ENCODE data around the gene CAPG.
"Not testable (repeated sequence)": the region's sequence is repeated elsewhere in the genome, so short reads cannot be mapped to it uniquely, and the experiment has no call there.

Gene CAPG

GRCh38 chr2:85409845-85410583, at the start of gene CAPG:
Gene CAPG (minus strand): TSS chr2:85410366. CDS start chr2:85402145, 8,221 bp downstream.
- DNase-seq: peak; percentile 75

DNA sequence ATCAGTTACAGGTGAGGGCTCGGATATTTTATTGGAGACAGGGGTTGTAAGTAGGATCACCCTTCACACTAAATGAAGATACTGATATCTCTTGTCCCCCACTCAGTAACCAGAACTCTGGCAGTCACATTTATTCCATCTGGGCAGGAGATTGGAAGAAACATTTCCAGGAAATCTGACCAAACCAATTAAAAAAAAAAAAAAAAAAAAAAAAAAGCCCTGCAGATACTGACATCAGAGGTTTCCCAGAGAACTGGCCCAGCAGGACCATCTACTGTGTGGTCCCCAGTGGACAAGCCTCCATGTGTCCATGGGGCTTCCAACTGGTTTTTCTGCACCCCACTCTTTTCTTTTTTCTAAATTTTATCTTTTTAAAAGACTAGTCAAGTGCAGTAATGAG, 49.6 kb upstream of the CAPG start:
- no peak for DNase-seq

GRCh38 chr2:85458601-85459563, 48.7 kb upstream of the CAPG start:
- DNase-seq: no peak

GRCh38 chr2:85457877-85458316, 47.7 kb upstream of the CAPG start:
- DNase-seq: no peak

DNA sequence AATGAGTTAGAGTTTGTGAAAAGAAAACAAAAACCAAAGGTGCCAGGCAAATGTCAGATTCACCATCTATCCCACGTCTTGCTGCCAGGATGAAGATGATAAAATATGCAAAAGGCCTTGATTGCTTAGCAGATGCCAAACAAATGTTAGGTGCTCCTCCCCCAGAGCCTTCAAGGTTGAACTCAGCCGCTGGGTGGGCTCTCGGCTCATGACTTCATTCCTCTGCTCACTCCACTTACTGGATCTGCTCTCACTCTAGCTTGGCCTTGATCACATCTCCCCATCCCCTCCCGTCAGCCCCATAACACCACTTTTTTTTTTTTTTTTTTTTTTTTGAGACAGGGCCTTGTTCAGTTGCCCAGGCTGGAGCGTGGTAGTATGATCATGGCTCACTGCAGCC, 46.9 kb upstream of the CAPG start:
- no peak for DNase-seq

DNA sequence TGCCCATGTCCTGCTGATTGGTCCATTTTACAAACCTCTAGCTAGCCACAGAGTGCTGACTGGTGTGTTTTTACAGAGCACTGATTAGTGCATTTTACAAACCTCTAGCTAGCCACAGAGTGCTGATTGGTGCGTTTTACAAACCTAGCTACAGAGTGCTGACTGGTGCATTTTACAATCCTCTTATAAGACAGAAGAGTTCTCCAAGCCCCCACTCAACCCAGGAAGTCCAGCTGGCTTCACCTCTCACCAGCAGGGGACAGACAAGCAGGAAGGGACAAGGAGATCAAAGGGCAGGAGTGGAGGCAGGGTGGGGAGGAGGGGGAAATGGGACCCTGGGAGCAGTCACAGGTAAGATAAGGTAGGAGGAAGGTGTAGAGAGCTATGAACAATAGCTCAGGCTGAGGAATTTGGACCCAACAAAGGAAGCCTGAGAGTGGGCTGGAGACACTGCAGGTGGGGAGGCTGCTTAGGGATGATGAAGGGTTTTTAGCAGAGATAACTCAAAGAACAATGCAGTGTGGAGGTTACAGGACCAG, 45.5 kb upstream of the CAPG start:
- no peak for DNase-seq

GRCh38 chr2:85453571-85453970, 43.4 kb upstream of the CAPG start:
- peak; percentile 70 for DNase-seq

DNA sequence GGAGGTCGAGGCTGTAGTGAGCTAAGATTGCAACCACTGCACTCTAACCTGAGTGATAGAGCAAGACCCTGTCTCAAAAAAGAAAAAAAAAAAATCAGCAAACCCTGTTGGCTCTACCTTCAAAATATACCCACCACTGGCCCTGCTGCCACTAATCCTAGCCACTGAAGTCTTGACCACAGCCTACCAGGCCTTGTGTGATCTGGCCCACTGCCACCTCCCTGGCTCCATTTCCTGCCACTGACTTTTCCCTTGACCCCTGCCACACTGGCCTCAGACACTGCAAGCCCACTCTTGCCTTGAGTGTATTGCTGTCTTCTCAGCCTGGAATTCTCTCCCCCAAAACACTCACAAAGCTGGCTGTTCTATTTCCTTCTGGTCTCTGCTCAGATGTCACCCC, 42.1 kb upstream of the CAPG start:
- no peak for DNase-seq

GRCh38 chr2:85449214-85449588, 39.0 kb upstream of the CAPG start:
- DNase-seq: no peak

GRCh38 chr2:85448461-85449213, 38.5 kb upstream of the CAPG start:
- DNase-seq: no peak

DNA sequence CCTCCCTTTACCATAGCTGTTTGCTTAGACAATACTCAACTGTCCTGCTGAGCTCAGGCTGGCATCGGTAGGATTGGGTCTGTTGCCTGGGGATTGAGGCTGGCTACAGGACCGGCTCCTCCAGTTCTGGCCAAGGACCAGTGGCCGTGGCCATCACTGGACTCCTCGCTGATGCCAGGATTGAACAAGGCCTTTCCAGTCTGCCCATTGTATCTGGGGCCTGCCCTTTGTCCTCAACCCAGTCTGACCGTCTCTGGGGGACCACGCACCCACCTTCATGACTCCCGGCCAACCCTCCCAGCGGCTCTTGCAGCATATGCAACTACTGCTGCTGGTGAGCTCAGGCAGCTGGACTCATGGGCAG, 37.0 kb upstream of the CAPG start:
- DNase-seq: no peak

DNA sequence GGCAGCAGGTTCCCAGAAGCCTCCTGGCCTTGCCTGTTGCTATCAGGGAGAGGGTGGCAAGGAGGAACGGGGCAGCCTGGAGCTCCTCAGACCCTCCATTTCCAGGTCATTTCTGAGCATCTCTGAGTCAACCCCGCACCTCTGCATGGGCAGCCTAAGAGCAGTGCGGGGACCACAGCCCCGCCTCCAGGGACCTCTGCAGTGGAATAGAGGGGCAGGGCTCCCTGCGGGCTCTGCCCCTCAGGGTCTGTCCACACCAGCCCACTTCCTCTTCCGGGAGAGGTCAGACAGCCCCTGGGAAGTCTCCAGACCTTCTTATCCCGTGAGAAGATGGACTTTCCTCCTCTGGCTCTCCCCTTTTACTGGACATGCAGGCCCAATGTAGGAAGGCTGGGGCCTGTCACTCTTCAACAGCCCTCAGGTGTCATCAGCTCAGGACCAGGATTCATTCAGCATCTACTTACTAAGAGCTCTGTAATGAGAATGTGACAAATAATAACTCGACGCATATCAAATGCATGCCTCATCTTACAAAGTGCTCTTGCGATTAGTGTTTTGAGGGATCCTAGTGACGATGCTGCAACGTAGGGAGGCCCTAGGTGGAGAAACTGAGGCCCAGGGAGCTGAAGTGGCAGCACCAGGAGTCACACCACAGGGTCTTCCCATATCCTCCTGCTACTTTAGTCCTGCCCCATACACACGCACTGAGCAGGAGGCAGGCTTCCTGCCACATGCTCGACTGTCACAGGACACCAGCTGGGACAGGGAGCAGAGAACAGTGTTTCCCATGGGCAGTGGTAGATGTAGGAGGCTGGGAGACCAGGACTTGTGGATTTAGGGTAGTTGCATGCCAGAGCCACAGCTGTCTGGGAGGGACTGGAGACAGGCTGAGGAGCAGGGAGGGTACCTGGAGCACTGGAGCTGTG, 36.4 kb upstream of the CAPG start:
- no peak for DNase-seq

GRCh38 chr2:85445316-85446295, 35.4 kb upstream of the CAPG start:
- no peak for DNase-seq

GRCh38 chr2:85444629-85445172, 34.5 kb upstream of the CAPG start:
- DNase-seq: no peak

- no peak for DNase-seq
Measured at GRCh38 chr2:85441864-85442263, 31.7 kb upstream of the CAPG start.

GRCh38 chr2:85440729-85441128, 30.6 kb upstream of the CAPG start:
- no peak for DNase-seq

DNA sequence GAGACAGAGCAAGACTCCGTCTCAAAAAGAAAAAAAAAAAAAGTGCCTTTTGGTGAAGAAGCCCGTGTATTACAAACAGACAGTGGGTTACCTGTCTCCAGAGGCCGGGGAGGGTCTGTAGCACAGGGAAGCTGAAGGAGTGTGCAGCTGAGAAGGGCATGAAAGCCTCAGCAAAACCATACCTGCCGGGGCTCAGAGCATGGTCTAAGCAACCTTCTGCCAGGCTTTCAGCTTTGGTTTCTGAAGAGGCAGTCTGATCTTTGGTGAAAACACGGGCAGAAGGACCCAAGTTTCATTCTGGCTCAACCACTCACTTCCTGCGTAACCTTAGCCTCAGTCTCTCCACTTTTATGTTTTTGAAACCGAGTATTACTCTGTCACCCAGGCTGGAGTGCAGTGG, 29.8 kb upstream of the CAPG start:
- DNase-seq: no peak

DNA sequence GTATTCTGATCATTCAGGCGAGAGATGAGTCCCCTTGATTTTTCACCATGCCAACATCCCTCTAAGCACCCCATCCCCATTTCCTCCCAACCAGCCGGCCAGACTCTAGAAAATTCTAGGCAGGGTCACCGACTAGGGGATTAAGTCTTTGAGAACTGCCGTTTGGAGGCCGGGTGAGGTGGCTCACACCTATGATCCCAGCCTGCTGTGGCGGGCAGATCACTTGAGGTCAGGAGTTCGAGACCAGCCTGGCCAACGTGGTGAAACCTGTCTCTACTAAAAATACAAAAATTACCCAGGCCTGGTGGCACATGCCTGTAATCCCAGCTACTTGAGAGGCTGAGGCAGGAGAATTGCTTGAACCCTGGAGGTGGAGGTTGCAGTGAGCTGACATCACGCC, 29.4 kb upstream of the CAPG start:
- DNase-seq: not testable (repeated sequence)

DNA sequence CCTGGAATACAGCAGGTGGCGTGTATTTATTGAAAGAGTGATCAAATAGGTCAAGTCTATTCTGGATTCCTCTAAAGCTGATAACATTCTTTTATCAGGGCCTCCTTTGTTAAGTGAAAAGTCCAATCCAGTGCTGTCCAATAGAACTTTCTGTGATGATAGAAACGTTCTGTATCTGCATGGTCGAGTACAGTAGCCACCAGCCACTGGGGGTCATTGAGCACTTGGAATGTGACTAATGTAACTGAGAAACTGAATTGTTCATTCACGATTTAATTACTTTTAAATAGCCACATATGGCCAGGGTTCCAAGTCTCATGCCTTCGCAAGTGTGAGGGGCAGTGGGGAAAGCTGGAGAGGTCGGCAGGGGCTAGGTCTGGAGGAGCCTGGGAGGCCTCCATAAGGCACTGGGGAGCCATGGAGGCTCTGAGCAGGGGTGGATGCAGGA, 28.9 kb upstream of the CAPG start:
- DNase-seq: no peak

All from MV-4-11 (cell line).